Thymus (tissue), 14 donors: ENCODE data around the gene KLHL35. TPM values are rescaled to one million over a fixed set of nuclear protein-coding genes. Genes with fewer than 3 reads are reported as not detected.

Experiments
- DNase-seq, 9 donors: peaks; one replicate each; pipeline ENCODE4 v3.0.0-alpha.2; 2013; ENCODE audit warnings: low spot score in 9 of 9, low read depth in 6 of 9, missing footprints in 1 of 9
- H3K27ac ChIP-seq, 2 donors: one replicate each; pipeline ENCODE4 v1.5.1; 2013; ENCODE audit warnings: control low read depth in 1 of 2, low read depth in 1 of 2, low read length in 1 of 2, mild to moderate bottlenecking in 1 of 2, moderate library complexity in 1 of 2
- H3K27me3 ChIP-seq, 2 donors: one replicate each; pipeline ENCODE4 v1.5.1; 2013; ENCODE audit warnings: low read length in 1 of 2; ENCODE audit not compliant: control insufficient read depth in 2 of 2, insufficient read depth in 1 of 2
- H3K36me3 ChIP-seq, 2 donors: one replicate each; pipeline ENCODE4 v1.5.1; 2013; ENCODE audit warnings: low read length in 1 of 2, mild to moderate bottlenecking in 1 of 2, moderate library complexity in 1 of 2; ENCODE audit not compliant: control insufficient read depth in 2 of 2, insufficient read depth in 2 of 2
- H3K4me1 ChIP-seq, 2 donors: one replicate each; pipeline ENCODE4 v1.5.1; 2013; ENCODE audit warnings: low read length in 2 of 2; ENCODE audit not compliant: control insufficient read depth in 2 of 2, insufficient read depth in 2 of 2
- H3K4me3 ChIP-seq, 2 donors: one replicate each; pipeline ENCODE4 v1.5.1; 2013; ENCODE audit warnings: low read length in 2 of 2, control low read depth in 1 of 2, mild to moderate bottlenecking in 1 of 2
- H3K9me3 ChIP-seq, 2 donors: one replicate each; pipeline ENCODE4 v1.5.1; 2013; ENCODE audit warnings: low read length in 1 of 2, mild to moderate bottlenecking in 1 of 2; ENCODE audit not compliant: control insufficient read depth in 2 of 2, insufficient read depth in 1 of 2
- WGBS: extraction: QIAGEN DNeasy Blood & Tissue Kit; methylation state at CpG from one replicate; pipeline ENCODE4 v1.1.7; 2013; 5-methylcytosine and 5-hydroxymethylcytosine counted together
- long read RNA-seq, 10 donors: transcript quantifications; one replicate each; lab custom pipeline, GENCODE V29; 2026
- polyA plus RNA-seq: library from polyadenylated mRNA; stranded (reverse); fragments of 200-250 nt; gene quantifications from one replicate; pipeline ENCODE4 v1.2.3, GENCODE V29; 2013
- total RNA-seq: library from RNA; stranded (reverse); fragments of 120-200 nt; gene quantifications from one replicate; pipeline ENCODE4 v1.2.4, GENCODE V29; 2013
- donor health status: healthy.

The KLHL35 gene, protein sequence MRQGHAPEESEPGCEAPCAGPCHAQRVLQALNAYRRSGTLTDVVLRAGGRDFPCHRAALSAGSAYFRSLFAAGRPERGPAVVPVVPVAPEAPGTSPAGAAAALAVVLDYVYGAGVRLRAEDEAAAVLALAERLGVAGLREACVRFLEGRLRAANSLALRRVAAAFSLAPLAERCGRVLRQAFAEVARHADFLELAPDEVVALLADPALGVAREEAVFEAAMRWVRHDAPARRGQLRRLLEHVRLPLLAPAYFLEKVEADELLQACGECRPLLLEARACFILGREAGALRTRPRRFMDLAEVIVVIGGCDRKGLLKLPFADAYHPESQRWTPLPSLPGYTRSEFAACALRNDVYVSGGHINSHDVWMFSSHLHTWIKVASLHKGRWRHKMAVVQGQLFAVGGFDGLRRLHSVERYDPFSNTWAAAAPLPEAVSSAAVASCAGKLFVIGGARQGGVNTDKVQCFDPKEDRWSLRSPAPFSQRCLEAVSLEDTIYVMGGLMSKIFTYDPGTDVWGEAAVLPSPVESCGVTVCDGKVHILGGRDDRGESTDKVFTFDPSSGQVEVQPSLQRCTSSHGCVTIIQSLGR
- total RNA-seq (0.57 TPM), polyA plus RNA-seq (1.0 TPM)
- long read RNA-seq, donor 1 = 0 reads
- long read RNA-seq, donor 2 = 0 reads
- long read RNA-seq, donor 3 = 0 reads
- long read RNA-seq, donor 4, partial matches to known transcripts = 0 of 1 reads
- long read RNA-seq, donor 4, other reads (novel, unspliced or antisense) = 0 of 1 reads
- long read RNA-seq, donor 5 = 0 reads
- long read RNA-seq, donor 6 = 0 reads
- long read RNA-seq, donor 7 = 0 reads
- long read RNA-seq, donor 8 = 0 reads
- long read RNA-seq, donor 9 = 0 reads
- long read RNA-seq, donor 10 = 0 reads

DNA sequence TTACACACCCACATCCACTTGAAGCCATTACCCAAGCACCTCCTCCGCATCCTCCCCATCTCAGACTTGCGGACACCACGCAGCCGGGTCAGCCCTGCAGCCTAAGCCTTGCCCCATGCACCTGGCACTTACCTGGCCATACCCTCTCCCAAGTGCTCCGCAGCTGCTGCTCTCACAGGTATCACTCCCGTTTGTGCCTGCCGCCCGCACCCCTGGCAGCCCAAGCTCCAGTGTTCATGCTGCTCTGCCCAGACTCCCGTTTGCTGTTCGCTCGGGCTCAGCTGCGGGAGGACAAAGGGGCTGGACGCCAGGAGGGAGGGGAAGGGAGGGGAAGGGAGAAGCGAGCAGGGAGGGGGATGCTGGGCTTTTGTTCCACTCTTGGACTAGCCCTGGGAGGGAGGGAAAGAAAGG is at the start of gene KLHL35:
KLHL35 (minus strand) TSS at position 293 of the 411 bp plus-strand sequence. CDS start 2,574 bp downstream, outside the sequence.
- 42% methylated on average over 14 of the region's 14 CpGs for WGBS
- no peak for DNase-seq
- H3K9me3 ChIP-seq = peaks cover 8 to 18% of the 10 kb centered on the region in 2 donors
- H3K27ac ChIP-seq = no peak within 1 kb of the TSS
- no peaks in the 10 kb centered on the region for H3K36me3 ChIP-seq
- H3K4me1 ChIP-seq = peaks cover 7 to 10% of the 10 kb centered on the region in 2 donors
- H3K27me3 ChIP-seq = peaks cover 40 to 64% of the 10 kb centered on the region in 2 donors
- no peak within 1 kb of the TSS for H3K4me3 ChIP-seq

DNA sequence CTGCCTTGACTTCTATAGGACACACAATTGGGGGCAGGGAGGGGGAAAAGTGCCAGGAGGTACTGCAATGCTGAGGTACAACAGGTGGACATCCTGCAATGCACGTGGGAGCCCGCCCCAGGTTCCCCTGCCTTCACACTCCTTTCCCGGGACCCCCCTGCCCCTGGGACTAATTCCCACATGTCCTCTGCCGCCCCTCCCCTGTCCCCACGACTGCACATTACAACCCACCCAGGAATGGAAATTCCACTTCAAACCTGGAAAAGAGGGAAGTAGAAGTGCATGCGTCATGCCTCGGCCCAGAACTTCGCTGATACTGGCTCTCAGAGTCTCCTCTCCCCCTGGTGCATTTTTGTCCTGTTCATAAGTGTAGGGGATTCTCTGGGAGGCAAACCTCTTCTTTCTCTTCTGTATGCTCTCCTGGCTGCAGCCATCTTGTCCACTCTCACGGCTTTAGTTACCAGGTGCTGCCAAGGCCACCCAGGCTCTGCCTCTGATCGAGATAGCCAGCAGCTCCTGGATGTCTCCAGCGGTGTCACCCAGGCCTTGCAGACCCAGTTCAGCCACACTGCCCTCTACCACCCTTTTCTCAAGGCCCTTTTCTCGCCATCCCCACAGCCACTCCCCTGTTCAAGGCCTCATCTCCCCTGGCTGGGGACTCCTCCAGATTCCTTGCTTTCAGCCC is 49.1 kb upstream of the KLHL35 start:
- Histone ChIP-seq H3K9me3 (no peaks in the 10 kb centered on the region), H3K4me1 (no peaks in the 10 kb centered on the region), H3K27me3 (no peaks in the 10 kb centered on the region), H3K4me3 (no peak overlapping the region), H3K36me3 (no peaks in the 10 kb centered on the region), H3K27ac (no peak overlapping the region)
- 93% methylated on average over 12 of the region's 12 CpGs for WGBS
- DNase-seq = no peak

DNA sequence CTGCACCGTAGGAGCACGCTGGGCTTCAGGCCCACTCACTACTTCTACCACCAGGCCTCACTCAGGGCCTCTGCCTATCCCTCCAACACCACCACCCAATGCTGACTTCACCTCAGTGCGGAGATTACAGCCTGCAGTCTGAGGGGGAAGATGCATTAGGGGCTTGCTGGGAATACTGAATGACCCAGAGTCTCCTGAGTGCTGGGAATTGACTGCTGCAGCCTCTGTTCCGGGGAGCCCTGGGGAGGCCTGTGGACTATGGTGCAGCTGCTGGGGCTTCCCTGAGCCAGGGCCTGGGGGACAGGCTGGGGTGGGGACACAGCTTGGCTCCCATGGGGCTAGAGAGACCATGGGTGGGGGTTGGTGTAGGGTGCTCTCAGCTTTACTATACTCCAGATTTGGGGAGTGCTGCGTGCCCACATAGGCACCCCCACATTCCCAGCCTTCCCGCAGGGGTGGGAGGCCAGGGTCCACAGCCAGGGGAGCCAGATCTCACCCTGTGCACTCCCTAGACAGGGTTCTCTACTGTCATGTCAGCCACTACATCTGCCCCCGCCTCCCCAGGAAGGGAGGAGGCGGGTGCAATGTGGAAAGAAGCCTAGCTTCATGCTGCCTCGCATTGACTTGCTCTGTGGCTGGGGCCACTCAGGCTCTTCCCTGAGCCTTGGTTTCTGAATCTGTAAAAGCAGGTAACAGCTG is 48.4 kb upstream of the KLHL35 start:
- H3K4me1 ChIP-seq = peaks cover 0 to 1% of the 10 kb centered on the region in 2 donors
- WGBS = 94% methylated on average over 9 of the region's 9 CpGs
- H3K27ac ChIP-seq = no peak overlapping the region
- no peak overlapping the region for H3K4me3 ChIP-seq
- no peaks in the 10 kb centered on the region for H3K9me3 ChIP-seq
- no peaks in the 10 kb centered on the region for H3K36me3 ChIP-seq
- no peaks in the 10 kb centered on the region for H3K27me3 ChIP-seq
- no peak for DNase-seq

DNA sequence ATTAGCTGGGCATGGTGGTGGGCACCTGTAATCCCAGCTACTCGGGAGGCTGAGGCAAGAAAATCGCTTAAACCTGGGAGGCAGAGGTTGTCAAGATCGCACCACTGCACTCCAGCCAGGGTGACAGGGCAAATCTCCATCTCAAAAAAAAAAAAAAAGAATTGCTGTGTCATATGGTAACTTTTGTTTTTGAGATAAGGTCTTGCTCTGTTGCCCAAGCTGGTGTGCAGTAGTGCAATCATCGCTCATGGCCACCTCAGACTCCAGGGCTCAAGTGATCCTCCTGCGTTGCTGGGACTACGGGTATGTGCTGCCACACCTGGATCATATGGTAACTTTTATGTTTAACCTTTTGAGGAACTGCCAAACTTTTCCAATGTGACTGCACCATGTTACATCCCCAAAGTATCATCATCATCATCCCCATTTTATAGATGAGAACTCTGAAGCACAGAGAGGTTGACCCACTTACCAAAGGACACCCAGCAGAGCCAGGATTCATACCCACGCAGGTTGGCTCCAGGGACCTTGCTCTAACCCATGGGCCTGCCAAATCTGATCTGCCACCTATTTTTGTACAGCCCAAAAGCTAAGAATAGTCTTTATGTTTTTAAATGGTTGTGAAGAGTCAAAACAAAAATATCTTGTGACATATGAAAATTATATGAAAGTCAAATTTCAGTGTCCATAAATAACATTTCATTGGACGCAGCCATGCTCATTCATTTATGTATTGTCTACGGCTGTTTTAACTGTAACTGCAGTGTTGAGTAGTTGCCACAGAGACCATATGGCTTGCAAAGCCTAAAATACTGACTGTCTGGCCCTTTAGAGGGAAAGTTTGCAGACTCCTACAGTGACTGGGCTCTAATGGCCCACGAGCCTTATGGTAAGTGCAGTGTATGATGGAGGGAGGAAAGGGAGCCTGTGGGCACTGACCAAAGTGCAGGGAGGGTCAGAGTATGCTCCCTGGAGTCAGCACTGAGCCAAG is 47.5 kb upstream of the KLHL35 start:
- 96% methylated on average over 10 of the region's 10 CpGs for WGBS
- peaks cover 6 to 10% of the 10 kb centered on the region in 2 donors for H3K4me1 ChIP-seq

DNA sequence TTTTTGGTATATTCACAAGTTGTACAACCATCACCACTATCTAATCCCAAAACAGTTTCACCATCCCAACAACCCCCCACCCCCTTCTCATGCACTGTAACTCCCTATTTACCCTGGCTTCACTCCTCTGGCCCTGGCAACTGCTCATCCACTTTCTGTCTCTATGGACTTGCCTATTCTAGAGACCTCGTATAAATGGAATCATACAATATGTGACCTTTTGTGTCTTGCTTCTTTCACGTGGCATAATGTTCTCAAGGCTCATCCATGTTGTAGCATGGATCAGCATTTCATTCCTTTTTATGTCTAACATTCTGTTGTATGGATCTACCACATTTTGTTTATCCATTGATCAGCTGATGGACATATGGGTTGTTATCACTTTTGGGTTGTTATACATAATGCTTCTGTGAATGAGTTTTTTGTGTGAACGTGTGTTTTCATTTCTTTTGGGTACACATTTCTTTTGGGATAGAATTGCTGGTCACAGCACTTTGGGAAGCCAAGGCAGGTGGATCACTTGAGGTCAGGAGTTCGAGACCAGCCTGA is 46.7 kb upstream of the KLHL35 start:
- Histone ChIP-seq H3K27ac (no peak overlapping the region), H3K36me3 (no peaks in the 10 kb centered on the region), H3K9me3 (no peaks in the 10 kb centered on the region), H3K27me3 (no peaks in the 10 kb centered on the region), H3K4me3 (no peak overlapping the region), H3K4me1 (peaks cover 9 to 17% of the 10 kb centered on the region in 2 donors)
- 93% methylated on average over 4 of the region's 4 CpGs for whole genome bisulfite sequencing
- DNase-seq = no peak

More for the DNA sequence above, 47.5 kb upstream of the KLHL35 start:
- H3K27me3 ChIP-seq = no peaks in the 10 kb centered on the region
- no peak overlapping the region for H3K4me3 ChIP-seq
- no peak overlapping the region for H3K27ac ChIP-seq
- DNase-seq = no peak
- no peaks in the 10 kb centered on the region for H3K9me3 ChIP-seq
- H3K36me3 ChIP-seq = no peaks in the 10 kb centered on the region

DNA sequence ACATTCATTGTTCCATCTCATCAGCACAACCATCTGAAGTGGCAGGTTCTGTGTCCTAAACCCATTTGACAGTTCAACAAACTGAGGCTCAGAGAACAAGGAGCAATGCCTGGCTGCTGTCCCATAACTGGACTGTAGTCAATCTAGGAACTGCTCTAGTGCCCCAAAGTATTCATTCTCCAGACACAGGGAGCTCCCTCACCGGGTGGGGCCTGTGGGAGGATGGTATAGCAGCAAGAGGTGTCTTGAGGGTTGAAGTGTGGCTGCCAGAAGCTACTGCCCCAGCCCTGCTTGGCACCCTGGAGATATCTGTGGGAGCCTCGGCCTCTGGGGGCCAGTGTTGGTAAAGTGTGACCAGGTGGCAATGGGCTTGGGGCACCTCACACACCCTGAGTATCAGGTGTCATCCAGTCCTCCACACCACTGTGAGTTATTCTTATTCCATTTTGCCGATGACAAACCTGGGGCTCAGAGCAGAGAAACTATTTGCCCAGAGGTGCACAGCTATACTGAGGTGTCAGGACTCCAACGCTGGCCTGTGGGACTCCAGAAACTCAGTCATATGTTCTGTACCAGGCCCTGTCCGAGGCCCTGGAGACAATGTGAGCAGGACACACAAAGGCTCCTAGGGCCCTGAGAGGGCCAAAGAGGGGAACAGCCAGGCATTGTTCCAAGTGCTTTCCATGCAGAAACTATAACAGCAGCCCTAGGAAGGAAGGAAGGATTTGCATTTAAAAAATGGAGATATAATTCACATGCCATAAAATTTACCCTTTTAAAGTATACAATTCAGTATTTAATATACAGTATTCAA is 46.0 kb upstream of the KLHL35 start:
- DNase-seq = no peak
- Histone ChIP-seq H3K4me1 (peaks cover 9 to 21% of the 10 kb centered on the region in 2 donors), H3K4me3 (no peak overlapping the region), H3K36me3 (no peaks in the 10 kb centered on the region), H3K27ac (no peak overlapping the region), H3K9me3 (no peaks in the 10 kb centered on the region), H3K27me3 (no peaks in the 10 kb centered on the region)
- WGBS = 96% methylated on average over 5 of the region's 5 CpGs

DNA sequence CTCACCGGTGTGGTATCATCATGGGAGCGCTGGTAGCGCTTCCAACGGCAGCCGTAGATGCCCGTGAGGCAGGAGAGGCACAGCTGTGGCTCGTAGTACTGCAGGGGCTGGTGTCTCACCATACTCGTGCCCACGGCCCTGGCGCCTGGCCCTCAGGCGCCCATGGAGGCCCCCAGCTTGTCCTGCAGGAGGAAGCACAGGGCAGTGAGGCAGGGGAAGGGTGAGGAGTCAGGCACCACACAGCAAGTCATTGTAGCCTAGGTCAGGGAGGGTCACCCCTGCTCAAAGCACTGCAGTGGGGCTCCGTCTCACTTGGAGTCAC is 44.6 kb upstream of the KLHL35 start:
- H3K36me3 ChIP-seq = no peaks in the 10 kb centered on the region
- H3K9me3 ChIP-seq = no peaks in the 10 kb centered on the region
- DNase-seq = no peak
- H3K27me3 ChIP-seq = no peaks in the 10 kb centered on the region
- H3K4me1 ChIP-seq = peaks cover 9 to 21% of the 10 kb centered on the region in 2 donors
- 93% methylated on average over 12 of the region's 12 CpGs for WGBS
- H3K27ac ChIP-seq = no peak overlapping the region
- H3K4me3 ChIP-seq = no peak overlapping the region
